GM12801 (cell line): Measurements from ENCODE around the gene CHCHD3.

Experiments used
- TF ChIP-seq, protein P1 (sequence below): IDR thresholded peaks from one replicate; pipeline ENCODE4 v1.5.1; 2011; ENCODE audit warnings: control low read depth; ENCODE audit not compliant: insufficient read length; ENCODE audit errors: extremely low read depth

Gene CHCHD3

GRCh38 chr7:132778761-132779160 is 303.1 kb downstream of the CHCHD3 start:
- TF ChIP-seq, protein P1, sequence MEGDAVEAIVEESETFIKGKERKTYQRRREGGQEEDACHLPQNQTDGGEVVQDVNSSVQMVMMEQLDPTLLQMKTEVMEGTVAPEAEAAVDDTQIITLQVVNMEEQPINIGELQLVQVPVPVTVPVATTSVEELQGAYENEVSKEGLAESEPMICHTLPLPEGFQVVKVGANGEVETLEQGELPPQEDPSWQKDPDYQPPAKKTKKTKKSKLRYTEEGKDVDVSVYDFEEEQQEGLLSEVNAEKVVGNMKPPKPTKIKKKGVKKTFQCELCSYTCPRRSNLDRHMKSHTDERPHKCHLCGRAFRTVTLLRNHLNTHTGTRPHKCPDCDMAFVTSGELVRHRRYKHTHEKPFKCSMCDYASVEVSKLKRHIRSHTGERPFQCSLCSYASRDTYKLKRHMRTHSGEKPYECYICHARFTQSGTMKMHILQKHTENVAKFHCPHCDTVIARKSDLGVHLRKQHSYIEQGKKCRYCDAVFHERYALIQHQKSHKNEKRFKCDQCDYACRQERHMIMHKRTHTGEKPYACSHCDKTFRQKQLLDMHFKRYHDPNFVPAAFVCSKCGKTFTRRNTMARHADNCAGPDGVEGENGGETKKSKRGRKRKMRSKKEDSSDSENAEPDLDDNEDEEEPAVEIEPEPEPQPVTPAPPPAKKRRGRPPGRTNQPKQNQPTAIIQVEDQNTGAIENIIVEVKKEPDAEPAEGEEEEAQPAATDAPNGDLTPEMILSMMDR, result no peak

DNA sequence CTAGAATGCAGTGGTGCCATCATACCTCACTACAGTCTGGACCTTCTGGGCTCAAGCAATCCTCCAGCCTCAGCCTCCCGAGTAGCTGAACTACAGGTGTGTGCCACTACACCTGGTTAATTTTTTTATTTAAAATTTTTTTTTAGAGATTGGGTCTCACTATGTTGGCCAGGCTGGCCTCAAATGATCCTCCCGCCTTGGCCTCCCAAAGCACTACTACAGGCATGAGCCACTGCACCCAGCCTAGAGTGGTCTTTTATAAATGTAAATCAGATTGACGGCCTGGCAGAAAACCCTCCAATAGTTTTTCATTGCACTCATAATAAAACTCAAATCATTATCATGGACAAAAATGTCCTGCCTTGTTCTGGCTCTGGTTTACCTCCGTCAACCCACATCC is 303.9 kb downstream of the CHCHD3 start:
- TF ChIP-seq, protein P1, result no peak

DNA sequence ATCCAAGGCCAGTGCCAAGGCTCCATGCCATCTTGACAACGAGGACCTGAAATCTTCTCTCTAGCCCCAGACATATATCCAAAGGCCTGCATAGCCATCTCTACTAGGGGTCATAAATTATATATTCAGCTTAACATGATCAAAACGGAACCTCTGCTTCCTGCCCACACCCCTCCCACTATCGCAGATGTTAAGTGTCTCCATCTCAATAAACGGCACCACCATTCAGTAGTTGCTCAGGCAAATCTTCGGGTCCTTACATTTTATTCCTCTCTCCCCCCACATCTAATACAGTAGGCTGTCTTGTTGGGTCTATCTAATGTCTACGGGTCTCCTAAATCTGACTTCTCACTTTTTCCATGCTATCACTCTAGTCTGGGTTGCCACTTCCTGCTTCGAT is 304.5 kb downstream of the CHCHD3 start:
- TF ChIP-seq, protein P1, result no peak

DNA sequence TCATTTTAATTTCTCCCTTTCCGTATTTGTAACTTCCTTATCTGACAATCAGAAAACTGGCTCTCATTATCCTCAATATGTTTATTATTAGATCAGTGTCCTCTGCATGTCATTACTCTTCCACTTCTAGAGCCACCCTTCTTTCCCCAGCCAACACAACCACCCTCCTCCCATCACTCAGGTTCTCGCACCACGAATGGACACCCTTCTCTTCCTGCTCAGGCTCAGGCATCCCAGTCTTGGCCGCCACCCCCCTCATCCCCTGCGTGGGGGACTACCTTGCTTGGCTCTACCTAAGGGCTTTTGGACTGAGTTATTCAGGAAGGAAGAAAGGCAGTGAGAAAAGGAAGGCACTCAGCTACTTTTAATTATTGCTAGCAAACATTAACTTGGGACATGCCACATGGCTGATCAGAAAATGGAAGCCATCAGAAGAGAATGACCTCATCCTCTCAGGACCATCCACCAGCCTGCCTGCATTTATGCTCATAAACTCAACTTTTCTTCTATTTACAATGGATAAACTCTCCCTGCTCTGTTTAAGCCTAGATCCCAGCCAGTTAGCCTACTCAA is 305.8 kb downstream of the CHCHD3 start:
- TF ChIP-seq, protein P1, result no peak

- TF ChIP-seq, protein P1, result no peak
Measured at GRCh38 chr7:132773527-132773956, 308.3 kb downstream of the CHCHD3 start.

GRCh38 chr7:132771301-132771730 is 310.6 kb downstream of the CHCHD3 start:
- TF ChIP-seq, protein P1, result no peak

- TF ChIP-seq, protein P1, result no peak
Measured at GRCh38 chr7:132770055-132770454, 311.8 kb downstream of the CHCHD3 start.
